ENCODE measurements around the gene NGLY1.

The NGLY1 gene

DNA sequence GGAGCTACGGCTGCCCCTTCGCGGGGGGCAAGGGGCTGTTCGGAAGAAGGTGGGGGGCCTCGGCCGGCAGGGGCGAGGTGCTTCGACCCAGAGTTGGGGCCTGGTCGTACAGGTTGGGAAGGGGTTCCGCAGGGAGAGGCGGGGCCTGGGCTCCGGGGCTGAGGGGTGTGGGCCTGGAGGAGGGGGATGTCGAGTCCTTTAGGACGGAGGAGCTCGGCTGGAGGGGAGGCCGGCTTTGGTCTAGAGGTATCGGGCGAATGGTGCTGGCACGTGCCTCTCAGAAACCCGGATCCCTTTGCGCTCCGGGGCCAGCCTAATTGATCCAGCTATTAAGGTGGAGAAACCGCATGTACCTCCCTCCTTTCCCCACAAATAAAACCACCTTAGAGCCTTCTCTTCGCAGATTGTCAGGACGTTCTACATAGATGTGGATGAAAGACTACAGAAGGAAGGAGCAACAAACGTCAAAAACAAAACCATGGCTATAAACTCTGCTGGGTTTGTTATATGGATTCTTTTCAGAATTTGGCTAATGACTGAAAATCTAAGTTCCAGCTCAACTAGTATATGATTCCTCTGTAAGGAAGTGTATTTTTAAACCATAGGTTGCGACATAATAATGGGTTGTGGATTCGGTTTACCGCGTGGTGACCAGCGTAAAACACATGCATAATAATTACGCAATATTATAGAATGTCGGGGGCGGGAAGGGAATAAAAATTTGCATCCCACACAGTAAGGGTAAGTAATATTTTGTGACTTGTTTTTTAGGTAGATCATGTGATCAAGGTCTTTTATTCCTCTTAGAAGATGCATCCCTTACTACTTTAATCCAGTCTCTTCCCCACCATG lies 644 bp upstream of the NGLY1 start:
- DNase-seq = peak; percentile 70

DNA sequence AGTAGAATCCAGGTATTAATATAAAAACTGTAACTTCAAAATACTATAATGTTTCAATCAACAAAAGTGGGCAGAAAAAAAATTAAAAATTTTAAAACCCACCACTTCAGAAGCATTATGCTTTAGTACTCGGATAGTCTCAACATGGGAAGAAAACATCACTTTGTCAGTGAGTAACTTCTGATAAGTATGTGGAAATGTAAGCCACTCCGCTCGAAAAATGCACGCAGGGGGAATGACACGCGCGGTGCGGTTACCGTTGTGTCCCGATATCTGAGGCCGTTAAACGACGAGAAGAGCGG lies 656 bp downstream of the NGLY1 start:
- DNase-seq = no peak

DNA sequence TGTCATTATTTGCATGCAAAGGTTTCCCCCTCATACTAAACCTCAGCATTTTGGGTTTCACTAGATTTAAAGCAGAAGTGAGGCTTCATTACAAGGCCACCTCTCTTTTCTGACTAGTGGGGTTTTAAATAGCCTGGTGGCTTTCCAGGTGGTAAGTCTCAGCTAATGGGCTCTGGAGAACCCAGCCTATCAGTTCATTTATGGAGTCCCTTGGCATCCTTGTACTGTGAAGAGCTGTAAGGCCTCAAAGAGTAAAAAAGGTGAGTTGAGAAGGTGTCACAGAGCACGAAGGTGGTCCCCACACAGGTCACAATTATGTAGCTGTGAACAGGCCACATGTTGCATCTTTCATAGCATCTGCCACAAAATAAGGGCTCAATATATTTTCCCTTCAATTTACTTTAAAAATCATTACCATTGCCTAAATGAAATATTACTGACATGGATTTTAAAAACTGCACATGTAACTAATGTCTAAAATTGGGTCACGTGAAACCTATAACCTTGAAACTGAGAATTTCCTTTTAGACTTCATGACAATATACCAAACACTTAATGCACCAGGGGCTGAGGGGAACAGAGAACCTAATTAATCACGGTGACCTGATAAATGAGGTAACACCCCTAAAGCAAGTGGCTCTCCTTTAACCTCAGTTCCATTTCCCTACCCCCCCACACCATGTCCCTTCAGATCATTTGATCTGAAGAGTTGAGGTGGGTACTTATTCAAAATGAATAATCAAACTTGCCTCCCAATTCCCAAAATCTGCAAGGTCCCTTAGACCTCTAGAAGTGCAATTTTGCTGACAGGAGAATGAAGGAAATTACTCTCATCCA lies 1.3 kb downstream of the NGLY1 start:
- DNase-seq = no peak

DNA sequence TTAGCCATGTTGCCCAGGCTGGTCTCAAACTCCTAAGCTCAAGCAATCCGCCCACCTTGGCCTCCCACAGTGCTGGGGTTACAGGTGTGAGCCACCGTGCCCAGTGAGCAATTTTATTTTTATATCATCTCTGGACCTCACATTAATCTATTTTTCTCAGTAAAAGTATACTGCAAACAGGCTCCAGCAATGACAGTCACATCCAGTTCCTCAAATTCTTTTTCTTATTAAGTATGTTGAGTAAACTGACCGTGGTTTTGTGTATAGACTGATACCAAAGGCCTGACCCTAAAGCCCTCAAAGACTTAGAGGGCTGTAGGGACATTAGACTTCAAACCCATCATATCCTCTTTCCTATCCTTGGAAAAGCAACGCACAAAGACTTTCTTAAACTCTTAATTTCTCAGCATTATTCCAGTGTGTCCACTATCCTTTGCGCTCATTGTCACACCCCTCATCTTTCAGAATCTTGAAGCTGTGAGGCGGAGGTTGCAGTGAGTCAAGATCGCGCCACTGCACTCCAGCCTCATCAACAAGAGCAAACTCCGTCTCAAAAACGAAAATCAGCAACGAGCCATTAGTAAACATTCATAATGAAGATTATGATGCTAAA lies 2.0 kb downstream of the NGLY1 start:
- DNase-seq = no peak

DNA sequence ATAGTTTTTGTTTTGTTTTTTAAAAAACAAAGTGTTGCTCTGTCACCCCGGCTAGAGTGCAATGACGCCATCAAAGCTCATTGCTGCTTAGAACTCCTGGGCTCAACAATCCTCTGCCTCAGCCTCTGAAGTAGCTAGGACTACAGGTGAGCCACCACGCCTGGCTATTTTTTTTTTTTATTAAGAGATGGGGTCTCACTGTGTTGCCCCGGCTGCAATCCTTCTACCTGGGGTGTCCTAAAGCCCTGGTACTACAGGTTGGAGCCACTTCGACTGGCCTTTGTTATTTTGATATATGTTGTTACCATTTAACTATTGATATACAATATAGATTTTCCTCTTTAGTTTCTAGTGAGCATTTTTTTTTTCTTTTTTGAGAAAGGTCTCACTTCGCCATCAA lies 2.6 kb downstream of the NGLY1 start:
- no peak for DNase-seq

DNA sequence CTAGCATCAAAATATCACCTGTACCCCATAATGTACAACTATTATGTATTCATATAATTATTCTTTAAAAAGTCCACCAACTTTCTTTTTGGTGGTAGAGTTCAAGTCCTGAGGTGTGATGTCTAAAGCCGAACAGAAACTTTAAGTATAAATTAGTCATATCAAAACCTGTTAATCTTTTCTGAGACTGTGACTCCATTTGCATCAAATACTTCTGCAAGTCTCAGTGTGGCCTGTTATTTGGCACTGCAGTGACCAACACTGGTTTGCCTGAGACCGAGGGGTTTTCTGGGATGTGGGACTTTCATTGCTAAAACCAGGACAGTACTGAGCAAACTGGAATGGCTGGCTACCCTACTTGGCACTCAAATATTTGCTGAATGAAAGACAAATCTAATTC lies 7.3 kb downstream of the NGLY1 start:
- DNase-seq = no peak

DNA sequence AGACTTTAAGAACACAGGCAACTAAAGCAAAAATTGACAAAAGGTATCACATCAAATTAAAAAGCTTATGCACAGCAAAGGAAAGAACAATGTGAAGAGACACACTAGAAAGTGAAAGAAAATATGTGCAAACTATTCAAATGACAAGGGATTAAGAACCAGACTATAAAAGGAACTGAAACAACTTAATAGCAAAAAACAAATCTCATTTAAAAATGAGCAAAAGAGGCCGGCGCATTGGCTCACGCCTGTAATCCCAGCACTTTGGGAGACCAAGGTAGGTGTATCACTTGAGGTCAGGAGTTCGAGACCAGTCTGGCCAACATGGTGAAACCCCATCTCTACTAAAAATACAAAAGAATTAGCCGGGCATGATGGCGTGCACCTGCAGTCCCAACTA lies 14.4 kb downstream of the NGLY1 start:
- DNase-seq = no peak

DNA sequence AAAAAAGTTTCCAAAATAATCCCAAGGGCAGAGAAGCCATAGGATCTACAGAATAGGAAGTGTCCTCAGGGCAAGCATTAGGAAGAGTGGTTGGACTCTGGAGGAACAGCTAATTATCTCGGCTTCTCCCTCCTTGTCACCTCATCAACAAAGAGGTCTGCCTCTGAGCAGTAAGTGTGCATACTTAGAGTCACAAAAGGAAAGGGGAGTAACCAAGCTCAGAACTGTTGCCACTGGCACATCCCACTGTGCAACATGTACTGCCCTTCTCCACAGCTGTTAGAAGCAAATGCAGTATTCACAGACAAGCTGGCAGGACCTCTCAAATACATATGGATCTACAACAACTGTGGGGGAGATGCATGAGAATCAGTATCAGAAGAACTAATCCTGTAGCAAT lies 31.5 kb downstream of the NGLY1 start:
- DNase-seq = no peak

DNA sequence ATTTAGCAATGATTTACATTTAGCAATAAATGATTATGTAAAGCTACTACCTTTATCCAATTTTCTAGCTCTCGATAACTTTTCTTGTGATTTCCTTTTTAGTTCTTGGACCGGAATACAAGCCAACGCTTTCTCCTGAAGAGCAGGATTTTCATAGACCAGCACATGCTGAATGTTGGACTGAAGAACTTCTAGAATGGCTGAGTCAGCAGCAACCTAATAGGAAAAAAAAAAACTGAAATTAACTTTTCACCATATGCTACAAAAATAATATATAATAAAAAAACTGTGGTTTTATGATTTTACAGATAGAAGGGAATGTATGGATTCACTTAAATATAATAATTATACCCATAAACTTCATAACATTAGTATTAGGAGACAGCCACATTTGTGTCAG lies 32.2 kb downstream of the NGLY1 start:
- DNase-seq = no peak

DNA sequence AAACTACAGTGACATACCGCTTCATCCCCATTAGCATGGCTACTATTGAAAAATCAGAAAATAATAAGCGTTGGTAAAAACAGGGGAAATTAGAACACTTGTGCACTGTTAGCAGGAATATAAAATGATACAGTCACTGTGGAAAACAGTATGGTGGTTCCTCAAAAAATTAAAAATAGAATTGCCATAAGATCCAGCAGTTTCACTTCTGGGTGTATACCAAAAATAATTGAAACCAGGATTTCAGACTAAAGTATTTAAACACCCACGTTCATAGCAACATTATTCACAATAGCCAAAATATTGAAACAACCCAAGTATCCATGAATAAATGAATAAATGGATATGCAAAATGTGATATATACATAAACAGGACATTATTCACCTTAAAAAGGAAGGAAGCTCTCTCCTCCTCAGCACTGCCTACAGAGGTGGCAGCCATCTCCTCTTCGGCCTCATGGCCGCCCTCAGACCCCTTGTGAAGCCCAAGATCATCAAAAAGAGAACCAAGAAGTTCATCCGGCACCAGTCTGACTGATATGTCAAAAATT lies 34.1 kb downstream of the NGLY1 start:
- no peak for DNase-seq

DNA sequence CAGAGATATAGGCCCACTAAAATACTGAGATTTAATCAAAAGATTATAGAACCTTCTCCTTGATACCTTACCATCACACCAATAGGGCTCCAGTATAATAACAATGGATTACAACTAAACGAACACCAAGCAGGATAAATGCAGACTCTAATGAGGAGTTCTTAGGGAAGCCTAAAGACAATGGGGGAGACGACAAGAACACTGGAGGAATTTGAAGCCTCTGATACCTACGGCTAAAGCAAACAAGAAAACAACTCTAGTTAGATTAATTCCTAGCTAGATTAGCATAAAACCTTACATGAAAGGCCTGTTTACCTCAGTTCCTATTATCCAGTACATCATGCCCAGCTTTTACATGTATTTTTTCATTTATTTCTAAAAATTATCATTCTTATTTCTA lies 35.1 kb downstream of the NGLY1 start:
- DNase-seq = no peak

DNA sequence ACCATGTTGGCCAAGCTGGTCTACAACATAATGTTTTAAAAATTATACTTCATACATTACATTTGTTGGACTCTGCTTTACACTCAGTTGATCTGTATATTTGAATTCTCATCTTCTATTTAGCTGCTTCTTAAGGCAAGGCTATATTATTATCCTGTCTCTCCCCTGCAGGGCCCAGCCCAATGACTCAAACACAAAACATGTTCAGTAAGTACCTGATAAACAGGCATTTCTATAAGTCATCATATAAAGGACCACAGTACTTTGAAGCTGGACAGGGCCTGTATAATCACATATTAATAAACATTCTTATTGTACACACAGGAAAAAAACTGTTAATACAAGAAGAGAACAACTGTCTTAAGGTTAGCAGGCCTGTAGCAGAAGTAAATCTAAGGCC lies 36.2 kb downstream of the NGLY1 start:
- no peak for DNase-seq

DNA sequence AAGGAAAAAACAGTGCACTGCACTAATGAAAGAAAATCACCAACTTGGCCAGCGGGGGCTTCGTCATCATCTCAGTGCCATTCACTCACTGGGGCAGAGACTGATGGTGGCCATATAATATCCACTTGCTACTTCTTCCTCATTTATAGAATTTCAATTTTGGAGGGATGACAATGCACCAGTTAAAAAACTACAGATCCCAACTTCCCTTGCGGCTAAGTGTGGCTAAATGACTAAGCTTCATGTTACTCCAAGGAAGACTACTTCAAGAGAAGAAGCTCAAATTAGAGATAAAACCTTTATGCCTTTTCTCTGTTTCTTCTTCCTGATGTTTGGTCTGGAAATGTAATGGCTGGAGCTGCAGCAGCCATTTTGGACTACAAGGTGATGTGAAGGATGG lies 38.8 kb downstream of the NGLY1 start:
- no peak for DNase-seq

DNA sequence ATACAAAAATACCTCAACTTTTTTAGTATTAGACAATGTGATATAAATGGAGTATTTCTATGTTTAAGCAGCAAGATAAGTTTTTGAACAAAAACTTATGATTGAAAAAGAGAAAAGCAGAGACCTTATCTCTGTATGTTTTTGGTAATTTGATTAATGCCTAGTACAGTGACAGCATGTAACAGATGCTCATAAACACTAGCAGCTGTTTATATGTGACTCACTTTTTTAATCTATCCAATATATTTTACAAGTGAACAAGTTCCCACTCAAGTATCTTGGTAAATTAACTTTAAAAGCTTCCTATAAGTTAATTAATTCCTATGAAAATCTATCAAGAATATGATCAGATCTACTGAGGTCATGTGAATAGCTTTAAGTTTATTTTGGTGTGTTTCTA lies 55.1 kb downstream of the NGLY1 start:
- DNase-seq = no peak

DNA sequence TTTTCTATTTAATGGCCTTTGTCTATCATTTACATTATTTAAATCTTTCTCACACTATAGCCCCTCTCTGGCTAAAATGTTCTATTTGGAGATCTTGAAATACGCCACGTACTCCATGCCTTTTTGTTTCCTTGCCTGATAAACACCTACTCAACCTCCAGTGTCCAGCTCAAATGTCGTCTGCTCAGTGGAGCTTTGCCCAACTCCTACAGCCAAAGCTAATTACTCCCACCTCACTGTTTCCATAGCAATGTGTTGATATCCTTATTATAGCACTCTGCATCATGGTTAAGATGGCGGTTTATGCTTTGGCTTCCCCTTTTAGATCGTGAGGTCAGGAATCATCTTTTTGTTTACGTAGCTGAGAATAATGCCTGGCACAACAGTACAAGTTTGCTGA lies 55.9 kb downstream of the NGLY1 start:
- DNase-seq = no peak

DNA sequence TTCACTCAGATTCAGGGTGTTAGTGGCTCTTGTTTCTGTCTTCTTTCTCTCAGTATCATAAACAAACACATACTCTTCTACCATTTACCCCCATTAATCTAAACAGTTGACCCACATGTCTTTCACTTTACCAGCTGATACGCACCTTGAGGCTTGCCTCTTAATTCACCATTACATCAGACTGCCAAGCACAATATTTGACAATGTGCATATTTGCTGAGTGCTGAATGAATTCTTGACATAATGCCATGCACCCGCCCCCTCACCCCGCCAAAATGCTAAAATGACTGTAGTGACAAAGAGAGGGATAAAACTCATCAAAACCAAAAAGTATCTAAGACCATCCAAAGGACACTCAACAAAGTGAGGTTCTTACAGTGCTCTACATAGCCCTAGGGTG lies 57.4 kb downstream of the NGLY1 start:
- no peak for DNase-seq

DNA sequence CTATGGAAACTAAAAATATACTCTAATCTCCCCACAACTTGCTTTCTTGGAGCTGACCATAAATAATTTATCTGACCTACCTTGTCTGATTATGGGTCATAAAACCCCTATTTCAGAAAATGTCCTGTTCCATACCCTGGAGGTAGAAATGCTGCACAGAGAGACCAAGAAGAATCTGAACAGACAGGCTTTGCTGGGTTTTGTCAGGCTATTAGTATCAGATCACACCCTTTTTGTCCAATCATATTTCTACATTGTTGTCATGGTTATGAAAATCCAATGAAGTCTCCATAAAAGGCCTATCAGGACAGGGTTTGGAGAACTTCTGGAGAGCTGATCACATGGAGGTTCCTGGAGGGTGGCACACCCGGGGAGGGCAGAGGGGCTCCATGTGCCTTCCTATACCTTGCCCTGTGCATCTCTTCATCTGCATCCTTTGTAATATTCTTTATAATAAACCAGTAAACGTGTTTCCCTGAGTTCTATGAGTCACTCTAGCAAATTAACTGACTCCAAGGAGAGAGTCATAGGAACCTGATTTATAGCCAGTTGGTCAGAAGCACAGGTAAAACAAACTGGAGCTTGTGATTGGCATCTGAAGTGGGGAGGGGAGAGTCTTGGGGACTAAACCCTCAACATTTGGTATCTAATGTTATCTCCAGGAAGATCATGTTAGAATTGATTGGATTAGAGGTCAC lies 58.1 kb downstream of the NGLY1 start:
- DNase-seq = no peak

DNA sequence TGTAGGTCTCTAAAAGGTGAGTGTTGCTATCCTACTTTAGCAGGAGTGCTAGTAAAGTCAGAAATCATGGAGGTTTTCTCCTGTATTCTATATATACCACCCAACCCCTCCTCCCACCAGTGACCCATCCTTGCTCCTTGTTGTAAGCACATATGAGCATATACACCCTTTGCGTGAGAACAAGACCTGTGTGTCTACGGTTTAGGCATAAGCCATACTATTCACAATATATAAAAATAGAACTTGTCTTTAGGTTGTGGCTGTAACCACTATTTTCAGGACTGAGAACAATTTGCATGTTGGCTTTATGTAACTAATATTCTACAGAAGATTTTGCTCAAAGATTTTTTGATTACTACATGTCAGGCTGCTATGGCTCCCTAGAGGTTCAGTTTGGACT lies 59.4 kb downstream of the NGLY1 start:
- no peak for DNase-seq

DNA sequence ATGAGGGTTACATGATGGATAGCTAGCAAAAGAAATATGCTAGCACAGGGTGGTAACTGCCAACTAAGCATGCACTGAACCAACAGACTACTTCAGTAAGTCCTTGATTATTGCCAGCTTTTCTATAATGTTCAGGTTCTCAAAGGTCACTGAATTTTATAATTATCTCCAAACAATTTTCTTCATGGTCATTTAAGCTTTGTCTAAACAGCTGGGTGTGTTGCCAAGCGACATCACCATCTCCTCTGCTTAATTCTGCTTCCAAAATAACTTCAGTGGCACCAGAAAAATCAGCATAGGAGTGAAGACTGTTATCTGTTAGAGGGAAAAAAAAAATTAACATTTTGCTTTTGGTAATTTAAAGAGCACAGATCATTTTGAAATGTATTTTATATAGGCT lies 63.9 kb downstream of the NGLY1 start:
- DNase-seq = no peak

DNA sequence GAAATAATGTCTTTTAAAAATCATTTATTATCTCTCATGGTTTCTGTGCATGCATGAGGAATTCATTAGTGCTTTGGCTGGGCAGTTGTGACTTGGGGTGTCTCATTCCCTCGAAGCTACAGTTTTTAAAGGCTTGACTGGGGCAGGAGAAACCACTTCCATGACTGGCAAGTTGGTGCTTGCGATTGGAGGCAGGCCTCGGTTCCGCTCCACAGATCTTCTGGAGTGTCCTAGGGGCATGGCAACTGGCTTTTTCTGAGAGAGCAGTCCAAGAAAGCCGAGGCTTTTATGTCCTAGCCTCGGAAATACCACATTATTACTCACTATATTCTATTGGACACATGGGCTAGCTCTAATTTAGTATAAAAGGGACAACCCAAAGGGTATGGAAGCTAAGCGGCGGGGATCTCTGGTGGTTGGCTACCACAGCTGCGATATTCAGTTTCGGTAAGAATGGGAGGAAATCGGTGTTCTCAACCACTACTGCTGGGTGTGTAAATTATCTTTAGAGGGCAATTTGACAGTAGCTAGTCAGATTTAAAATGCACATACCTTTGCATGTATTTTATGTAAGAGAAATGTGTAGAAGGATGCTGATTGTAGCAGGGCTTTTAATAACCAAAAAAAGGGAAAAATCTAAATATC lies 69.8 kb downstream of the NGLY1 start:
- no peak for DNase-seq

DNA sequence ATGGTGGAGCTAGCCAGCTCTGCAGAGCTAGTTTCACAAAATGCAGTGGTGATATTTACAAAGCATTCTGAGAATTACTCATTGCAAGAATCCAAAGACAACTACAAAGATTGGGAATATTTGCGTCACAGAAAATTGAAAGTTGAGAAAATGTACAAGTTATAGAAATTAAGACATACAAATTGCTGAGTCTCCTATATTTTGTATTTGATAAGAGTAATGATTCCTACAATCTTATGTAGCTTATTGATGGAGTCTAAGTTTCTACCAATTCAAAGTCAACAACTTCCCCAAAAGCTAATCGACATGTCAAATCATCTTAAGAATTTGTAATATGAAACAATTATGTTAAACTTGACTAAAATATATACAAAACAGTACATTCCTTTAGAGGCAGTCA lies 72.2 kb downstream of the NGLY1 start:
- no peak for DNase-seq

DNA sequence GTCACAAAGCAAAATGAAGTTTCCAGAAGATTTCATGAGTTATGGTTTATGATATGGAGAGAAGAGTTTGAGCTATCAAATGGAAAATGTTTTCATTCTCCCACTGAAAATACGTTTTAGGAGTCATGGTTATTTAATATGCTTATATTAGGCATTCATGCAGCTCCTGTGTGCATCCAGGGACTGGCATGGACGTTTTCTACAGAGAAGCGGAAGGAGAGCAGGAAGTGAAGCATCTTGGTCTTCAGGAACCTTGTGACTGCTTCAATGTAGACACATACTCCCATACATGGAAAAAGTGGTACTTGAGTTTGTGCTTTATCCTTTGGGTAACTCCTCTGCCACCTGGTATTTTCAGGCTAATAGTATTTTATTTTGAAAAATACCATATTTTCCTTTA lies 75.2 kb downstream of the NGLY1 start:
- DNase-seq = no peak
